Caki2 (cell line): ENCODE results near the gene MTHFD1. TPM values are rescaled to one million over a fixed set of nuclear protein-coding genes. Genes with fewer than 3 reads are reported as not detected.

Source experiments
- DNase-seq: peaks from one replicate; pipeline ENCODE4 v3.0.0-alpha.2; 2015; ENCODE audit warnings: low read depth
- in situ Hi-C: cut with HindIII; loops from 2 replicates; pipeline ENCODE4 v1.10.0; 2016; ENCODE audit warnings: low sequenced_read_pairs, low pct_unique_long_range_greater_than_20kb, mixed read lengths
- total RNA-seq: library from RNA; depleted of rRNA; stranded (reverse); fragments of >200 nt; shearing (Covaris generic); gene quantifications from 2 replicates; pipeline ENCODE4 v1.2.3, GENCODE V29; 2014; ENCODE audit warnings: low replicate concordance; rRNA removed

MTHFD1 gene
- total RNA-seq, 1 experiment from 2014 or later: 26.7 TPM

GRCh38 chr14:64504897-64505794, 117.0 kb downstream of the MTHFD1 start:
- in situ Hi-C loops: no loop called here
- DNase-seq: peak; percentile 86

GRCh38 chr14:64506721-64507120, 118.6 kb downstream of the MTHFD1 start:
- no peak for DNase-seq
- in situ Hi-C loops: no loop called here

- in situ Hi-C loops: no loop called here
- peak; percentile 33 for DNase-seq
Observed at GRCh38 chr14:64507376-64508156, 119.4 kb downstream of the MTHFD1 start.

GRCh38 chr14:64508215-64508776, 120.1 kb downstream of the MTHFD1 start:
- DNase-seq: no peak
- in situ Hi-C loops: no loop called here

- DNase-seq: no peak
- in situ Hi-C loops: no loop called here
Observed at GRCh38 chr14:64509036-64509435, 120.9 kb downstream of the MTHFD1 start.

Other genes with a start within 250 kb of the MTHFD1 start
- gene ESR2, start 94.0 kb upstream of the MTHFD1 start, total RNA-seq: 0.27 TPM in 1 of 2 replicates, not detected in the other
- gene AKAP5, start 77.1 kb downstream of the MTHFD1 start, total RNA-seq: 0.87 and 1.3 TPM in 2 replicates
- gene ZBTB25, start 115.5 kb downstream of the MTHFD1 start, total RNA-seq: 0.38 and 0.74 TPM in 2 replicates
- 20.2 and 36.6 TPM in 2 replicates for gene ZBTB1, start 116.4 kb downstream of the MTHFD1 start, total RNA-seq
- 38.4 and 42.5 TPM in 2 replicates for gene HSPA2, start 152.4 kb downstream of the MTHFD1 start, total RNA-seq
- not detected in 2 replicates for gene PPP1R36, start 161.6 kb downstream of the MTHFD1 start, total RNA-seq